HG03558 (cell line): Measurements from ENCODE around the gene DEPDC1B.
"Not testable (repeated sequence)": the region's sequence is repeated elsewhere in the genome, so short reads cannot be mapped to it uniquely, and the experiment has no call there.

Source experiments
- ATAC-seq: cut with Tn5 transposase; IDR thresholded peaks from one replicate; pipeline ENCODE4 v1.9.1; 2021; ENCODE audit warnings: moderate number of reproducible peaks; ENCODE audit not compliant: unreplicated experiment; ENCODE audit errors: extremely low read depth

Gene DEPDC1B

GRCh38 chr5:60597572-60598320, 102.2 kb downstream of the DEPDC1B start:
- peak; percentile 69 for ATAC-seq

- ATAC-seq: no peak
These were observed 105.1 kb downstream of the DEPDC1B start for GRCh38 chr5:60594715-60595477.

- no peak for ATAC-seq
These were observed 109.8 kb downstream of the DEPDC1B start for GRCh38 chr5:60590172-60590571.

GRCh38 chr5:60587312-60587711, 112.7 kb downstream of the DEPDC1B start:
- not testable (repeated sequence) for ATAC-seq

GRCh38 chr5:60586307-60586901, 113.6 kb downstream of the DEPDC1B start:
- ATAC-seq: no peak

GRCh38 chr5:60585618-60586017, 114.3 kb downstream of the DEPDC1B start:
- ATAC-seq: no peak

GRCh38 chr5:60584304-60584703, 115.7 kb downstream of the DEPDC1B start:
- no peak for ATAC-seq

- no peak for ATAC-seq
These were observed 116.3 kb downstream of the DEPDC1B start for GRCh38 chr5:60583616-60584015.

- ATAC-seq: no peak
These were observed 121.7 kb downstream of the DEPDC1B start for GRCh38 chr5:60578315-60578714.

GRCh38 chr5:60577116-60577515, 122.8 kb downstream of the DEPDC1B start:
- no peak for ATAC-seq

- no peak for ATAC-seq
These were observed 123.5 kb downstream of the DEPDC1B start for GRCh38 chr5:60576425-60576824.

GRCh38 chr5:60568646-60569045, 131.3 kb downstream of the DEPDC1B start:
- ATAC-seq: no peak

GRCh38 chr5:60563696-60564324, 136.2 kb downstream of the DEPDC1B start:
- no peak for ATAC-seq

GRCh38 chr5:60553291-60553690, 146.7 kb downstream of the DEPDC1B start:
- not testable (repeated sequence) for ATAC-seq

- no peak for ATAC-seq
These were observed 148.1 kb downstream of the DEPDC1B start for GRCh38 chr5:60551829-60552228.

GRCh38 chr5:60551250-60551649, 148.7 kb downstream of the DEPDC1B start:
- no peak for ATAC-seq

GRCh38 chr5:60550311-60550710, 149.7 kb downstream of the DEPDC1B start:
- ATAC-seq: no peak

- ATAC-seq: no peak
These were observed 150.1 kb downstream of the DEPDC1B start for GRCh38 chr5:60549841-60550240.
